ENCODE results near the gene TRERF1.

GRCh38 chr6:42281570-42281969, 170.2 kb downstream of the TRERF1 start:
- no peak for TF ChIP-seq POLR2A (IDR thresholded peaks at IDR 0.05; ENCODE audit: low read length)
- TF ChIP-seq GATA1 (IDR thresholded peaks at IDR 0.05; ENCODE audit: low read depth, low read length): no peak
